Germinal center (tissue), 1 donor: Measurements from ENCODE around the gene DOCK1.
"Not testable (repeated sequence)": the region's sequence is repeated elsewhere in the genome, so short reads cannot be mapped to it uniquely, and the experiment has no call there.

Experiments used
- DNase-seq: peaks from one replicate; pipeline ENCODE4 v3.0.0; 2012; ENCODE audit warnings: mixed read lengths, low spot score

DOCK1 gene

DNA sequence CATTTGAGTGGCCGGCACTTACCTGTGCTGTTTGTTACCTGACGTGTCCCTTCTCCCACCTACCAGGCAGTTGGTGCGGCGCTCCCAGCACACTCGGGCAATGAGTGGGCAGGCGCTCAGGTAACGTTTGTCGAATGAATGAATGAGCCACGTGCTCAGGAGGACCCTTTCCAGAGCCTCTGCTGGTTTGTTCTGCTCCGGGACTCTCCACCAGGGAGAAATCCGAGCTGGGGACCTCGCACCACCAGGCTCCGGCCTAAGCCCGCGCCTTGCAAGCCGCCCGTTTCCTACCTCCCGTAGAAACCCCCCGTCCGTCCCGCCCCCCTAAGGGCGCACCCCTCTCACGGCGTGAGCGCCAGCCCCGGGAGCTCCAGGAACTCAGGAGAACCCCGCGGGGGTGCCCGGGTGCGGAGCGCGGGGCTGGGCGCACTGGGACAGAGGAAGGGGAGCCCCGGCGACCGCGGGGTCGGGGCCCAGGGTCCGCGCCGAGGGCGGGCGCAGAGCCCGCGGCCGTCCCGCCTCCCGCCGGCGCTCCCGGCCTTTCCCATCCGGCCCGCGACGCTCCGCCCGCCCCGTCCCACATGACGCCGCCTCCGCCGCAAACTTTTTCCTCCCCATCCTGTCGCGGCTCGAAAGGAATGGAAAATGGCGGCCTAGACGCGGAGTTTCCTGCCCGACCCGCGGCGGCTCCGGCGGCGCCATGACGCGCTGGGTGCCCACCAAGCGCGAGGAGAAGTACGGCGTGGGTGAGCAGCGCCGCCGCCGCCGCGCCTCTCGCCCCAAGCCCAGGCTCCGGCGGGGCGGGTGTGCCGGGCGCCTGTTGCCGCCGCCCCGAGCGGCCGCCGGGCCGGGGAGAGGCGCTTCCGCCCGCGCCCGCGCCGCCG lies at the start of gene DOCK1:
Gene DOCK1 (plus strand): TSS at position 611 of the 884 bp plus-strand sequence. CDS start 90 bp downstream, at position 701.
- DNase-seq, result peak; percentile 4

GRCh38 chr10:126857178-126857806 lies 47.9 kb upstream of the DOCK1 start:
- no peak for DNase-seq

GRCh38 chr10:126867567-126868365 lies 37.5 kb upstream of the DOCK1 start:
- no peak for DNase-seq

DNA sequence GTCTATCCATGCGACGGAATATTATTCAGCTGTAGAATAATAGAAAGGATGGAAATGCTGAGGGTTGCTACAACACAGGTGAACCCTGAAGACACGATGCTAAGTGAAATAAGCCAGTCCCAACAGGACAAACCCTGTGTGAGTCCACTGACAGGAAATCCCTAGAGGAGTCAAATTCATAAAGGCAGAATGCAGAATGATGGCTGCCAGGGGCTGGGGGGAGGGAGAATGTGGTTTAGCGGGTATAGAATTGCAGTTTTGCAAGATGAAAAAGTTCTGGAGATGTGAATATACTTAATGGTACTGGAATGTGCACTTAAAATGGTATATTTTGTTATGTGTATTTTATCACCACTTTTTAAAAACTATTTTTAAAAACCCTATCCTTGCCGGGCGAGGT lies 36.9 kb upstream of the DOCK1 start:
- DNase-seq, result no peak

- DNase-seq, result no peak
Measured at GRCh38 chr10:126872135-126872534, 33.1 kb upstream of the DOCK1 start.

GRCh38 chr10:126872768-126873167 lies 32.5 kb upstream of the DOCK1 start:
- no peak for DNase-seq

DNA sequence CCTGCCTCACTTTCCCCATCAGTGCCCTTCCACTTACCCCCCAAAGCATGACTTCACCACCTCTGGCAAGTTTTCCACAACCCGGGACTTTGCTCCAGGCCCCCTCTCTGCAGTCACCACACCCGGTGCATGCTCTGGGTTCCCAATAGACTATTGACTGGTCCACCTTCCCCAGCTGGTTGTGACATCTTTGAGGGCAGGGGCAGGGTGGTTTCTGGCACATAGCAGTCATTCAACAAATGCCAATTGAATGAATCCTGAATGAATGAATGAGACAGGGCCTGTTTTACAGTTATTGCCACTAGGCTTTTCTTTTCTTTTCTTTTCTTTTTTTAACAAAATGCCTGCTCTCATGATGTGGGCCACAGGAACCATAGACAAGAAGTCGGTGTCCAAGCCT lies 28.8 kb upstream of the DOCK1 start:
- no peak for DNase-seq

GRCh38 chr10:126877390-126877789 lies 27.8 kb upstream of the DOCK1 start:
- no peak for DNase-seq

GRCh38 chr10:126878594-126878993 lies 26.6 kb upstream of the DOCK1 start:
- no peak for DNase-seq

DNA sequence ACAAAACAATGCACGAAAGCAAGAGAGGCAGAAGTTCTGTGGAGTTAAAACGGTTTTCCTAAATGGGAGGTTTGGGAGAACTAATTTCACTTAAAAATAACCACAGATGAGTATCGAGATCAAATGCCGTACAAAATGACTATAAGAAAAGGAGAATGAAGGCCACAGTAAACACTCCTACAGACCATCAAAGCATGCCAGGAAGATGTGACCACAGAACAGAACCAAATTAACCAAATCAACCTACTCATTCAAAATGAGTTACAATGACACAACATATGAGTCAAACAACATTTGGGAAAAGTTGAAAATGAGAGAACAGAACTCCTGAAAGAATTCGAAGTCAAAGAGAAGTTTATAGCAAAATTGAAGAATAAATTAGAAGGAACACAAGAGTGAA lies 24.3 kb upstream of the DOCK1 start:
- no peak for DNase-seq

- not testable (repeated sequence) for DNase-seq
Measured at GRCh38 chr10:126882055-126882454, 23.2 kb upstream of the DOCK1 start.

DNA sequence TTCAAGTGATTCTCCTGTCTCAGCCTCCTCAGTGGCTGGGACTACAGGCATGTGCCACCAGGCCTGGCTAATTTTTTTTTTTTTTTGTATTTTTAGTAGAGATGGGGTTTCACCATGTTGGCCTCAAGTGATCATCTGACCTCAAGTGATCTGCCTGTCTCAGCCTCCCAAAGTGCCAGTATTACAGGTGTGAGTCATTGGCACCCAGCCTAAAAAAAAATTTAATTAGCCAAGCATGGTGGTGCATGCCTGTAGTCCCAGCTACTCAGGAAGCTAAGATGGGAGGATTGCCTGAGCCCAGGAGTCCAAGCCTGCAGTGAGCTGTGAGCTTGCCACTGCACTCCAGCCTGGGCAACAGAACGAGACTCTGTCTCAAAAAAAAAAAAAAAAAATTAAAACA lies 16.8 kb upstream of the DOCK1 start:
- DNase-seq, result not testable (repeated sequence)

DNA sequence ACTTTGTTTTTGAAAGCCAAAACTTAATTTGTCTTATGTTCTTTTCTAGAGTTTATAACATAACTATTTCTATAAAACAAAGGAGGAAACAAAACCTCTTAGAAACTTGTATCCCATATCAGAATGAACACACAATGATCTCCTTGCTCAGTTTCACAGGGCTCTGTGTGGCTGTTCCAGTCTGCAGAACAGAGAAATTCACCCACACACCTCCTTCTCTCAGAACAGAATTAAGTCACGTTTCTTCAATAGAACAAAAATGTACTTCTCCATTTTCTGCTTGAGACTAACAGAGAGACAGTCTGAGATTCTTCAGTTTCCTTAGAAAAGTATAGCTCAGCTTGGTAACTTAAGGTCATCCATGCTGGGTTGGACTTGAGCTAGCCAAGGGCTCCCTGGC lies 15.8 kb upstream of the DOCK1 start:
- DNase-seq, result no peak

GRCh38 chr10:126890797-126891196 lies 14.4 kb upstream of the DOCK1 start:
- not testable (repeated sequence) for DNase-seq

DNA sequence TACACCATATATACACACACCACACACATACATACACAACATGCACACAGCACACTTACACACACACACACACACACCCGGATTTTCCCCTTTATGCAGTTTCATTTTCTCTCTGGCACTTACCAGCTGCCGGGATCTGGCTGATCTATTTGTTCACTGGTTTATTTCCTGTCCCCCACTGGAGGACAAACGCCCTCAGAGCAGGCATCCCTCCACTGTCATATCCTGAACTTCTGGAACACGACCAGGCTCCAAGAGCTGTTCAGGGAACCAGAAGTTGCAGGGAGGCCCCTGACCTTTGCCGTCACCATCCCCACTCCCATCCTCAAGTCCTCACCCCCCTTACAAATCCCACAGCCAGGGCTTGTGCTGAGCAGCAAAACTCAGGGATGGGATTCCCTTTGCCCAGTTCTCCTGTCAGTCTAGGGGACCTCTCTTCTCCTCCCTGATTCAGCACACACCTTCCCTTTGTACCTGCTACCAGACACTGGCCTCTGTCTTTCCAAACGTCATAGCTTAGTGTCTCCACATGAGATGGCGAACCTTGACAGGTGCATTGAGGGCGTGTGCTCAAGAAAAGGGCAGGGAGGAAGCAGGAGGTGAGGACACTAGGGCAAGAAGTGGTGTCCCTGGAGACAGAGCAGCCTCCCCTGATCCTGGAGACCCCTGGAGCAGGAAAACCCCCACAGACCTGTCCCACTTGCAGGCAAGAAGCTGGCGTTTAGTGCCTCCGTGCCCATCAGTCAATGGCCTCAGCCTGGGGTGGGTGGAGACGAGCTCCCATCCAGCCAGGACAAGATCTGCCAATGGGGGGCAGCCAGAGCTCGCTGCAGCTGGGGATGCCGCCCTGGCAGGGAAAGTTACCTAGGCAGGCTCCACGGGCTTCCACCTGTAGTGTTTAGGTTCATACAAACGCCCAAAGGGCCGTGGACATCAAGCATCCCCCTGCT lies 12.7 kb upstream of the DOCK1 start:
- DNase-seq, result no peak

- DNase-seq, result no peak
Measured at GRCh38 chr10:126893206-126893605, 12.0 kb upstream of the DOCK1 start.

DNA sequence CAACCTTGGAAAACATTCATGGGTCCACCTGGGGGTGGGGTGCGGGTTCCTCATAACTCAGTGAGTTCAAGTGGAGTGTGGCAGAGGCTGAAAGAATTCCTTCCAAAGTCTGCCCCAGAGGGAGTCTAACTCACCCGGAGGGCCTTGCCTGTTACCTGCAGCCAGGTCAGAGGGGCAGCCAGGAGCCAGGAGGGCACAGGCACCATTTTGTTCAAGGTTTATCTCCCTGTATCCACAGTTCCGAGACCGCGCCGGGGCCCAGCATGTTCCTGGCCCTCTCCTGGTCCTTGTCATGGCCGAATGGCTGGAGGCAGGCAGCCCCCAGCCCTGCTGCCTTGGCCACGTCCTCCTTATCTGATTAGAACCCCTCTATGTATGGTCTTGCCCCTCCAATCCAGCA lies 11.4 kb upstream of the DOCK1 start:
- DNase-seq, result no peak

DNA sequence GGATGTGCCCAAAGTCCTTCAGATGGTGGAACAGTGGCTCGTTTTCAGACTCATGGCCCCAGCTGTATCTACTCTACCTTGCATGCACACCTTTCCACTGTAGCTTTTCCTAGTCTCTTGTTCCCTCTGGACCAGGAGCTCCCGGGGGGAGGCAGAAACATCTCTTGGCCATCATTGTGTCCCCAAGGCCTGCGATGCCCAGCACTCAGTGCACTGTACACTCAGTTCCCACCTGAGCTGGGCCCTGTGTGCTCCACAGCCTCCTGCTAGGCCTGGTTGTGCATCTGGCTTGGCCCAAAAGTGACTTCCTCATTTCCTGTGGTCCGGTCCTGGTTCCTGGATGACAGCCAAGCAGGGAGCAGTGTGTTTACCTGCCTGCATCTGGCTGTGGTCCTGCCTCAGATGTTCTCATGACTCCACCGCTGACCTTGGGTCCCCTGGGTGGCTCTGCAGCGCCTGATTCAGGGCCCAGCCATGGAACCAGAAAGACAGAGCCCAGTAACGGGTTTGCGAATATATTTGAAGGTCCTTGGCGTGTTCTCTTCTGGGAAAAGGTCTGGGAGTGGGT lies 9.9 kb upstream of the DOCK1 start:
- DNase-seq, result no peak

DNA sequence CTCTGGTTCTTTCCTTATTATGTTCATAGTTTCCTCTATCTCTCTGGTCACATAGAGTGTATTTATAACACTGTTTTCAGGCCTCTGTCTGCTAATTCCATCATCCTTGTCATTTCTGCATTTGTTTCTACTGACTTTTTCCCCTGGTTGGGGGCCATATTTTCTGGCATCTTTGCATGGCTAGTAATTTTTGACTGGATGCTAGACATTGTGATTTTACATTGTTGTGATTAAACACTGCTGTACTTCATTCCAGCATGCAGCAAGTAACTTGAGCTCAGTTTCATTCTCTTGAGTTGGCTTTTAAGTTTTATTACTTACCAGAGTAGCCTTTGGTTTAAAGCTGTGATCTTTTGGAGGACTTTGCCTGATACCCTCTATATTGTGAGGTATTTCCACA lies 6.8 kb upstream of the DOCK1 start:
- no peak for DNase-seq

DNA sequence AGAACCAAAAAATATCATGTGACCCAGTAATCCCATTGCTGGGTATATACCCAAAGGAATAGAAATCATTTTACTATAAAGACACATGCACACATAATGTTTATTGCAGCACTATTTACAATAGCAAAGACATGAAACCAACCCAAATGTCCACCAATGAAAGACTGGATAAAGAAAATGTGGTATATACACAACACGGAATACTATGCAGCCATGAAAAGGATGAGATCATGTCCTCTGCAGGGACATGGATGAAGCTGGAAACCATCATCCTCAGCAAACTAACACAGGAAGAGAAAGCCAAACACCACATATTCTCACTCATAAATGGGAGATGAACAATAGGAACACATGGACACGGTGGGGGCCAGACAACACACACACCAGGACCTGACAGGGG lies 5.7 kb upstream of the DOCK1 start:
- not testable (repeated sequence) for DNase-seq

DNA sequence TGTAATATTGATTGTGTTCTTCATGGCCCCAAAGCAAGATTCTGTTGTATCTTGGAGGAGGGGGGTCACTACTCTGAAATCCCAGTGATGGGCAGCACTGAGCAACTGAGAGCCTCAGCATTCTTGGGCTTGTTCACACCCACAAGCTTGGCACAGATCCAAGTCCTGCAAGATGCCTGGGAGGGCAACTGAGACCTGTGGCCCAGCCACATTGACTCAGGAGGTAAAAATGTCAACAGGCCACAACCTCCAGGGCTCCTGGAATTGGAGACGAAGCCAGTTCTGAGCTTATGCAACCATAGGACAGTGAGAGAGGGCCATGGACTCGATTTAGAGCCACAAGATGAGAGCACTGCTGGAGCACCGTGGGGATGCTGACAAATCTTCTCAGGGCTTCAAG lies 3.1 kb upstream of the DOCK1 start:
- DNase-seq, result no peak
